NCI-H2107 treated with DMSO at 0.1 percent for 48 hours (cell line): ENCODE measurements around the gene CAD.
"Not testable (repeated sequence)": the region's sequence is repeated elsewhere in the genome, so short reads cannot be mapped to it uniquely, and the experiment has no call there.

Source experiments
- DNase-seq: peaks from one replicate; lab custom pipeline; 2025; ENCODE audit not compliant: unreplicated experiment; lab: John Stamatoyannopoulos, UW

CAD gene

GRCh38 chr2:27251766-27252165, 34.6 kb downstream of the CAD start:
- DNase-seq: no peak

DNA sequence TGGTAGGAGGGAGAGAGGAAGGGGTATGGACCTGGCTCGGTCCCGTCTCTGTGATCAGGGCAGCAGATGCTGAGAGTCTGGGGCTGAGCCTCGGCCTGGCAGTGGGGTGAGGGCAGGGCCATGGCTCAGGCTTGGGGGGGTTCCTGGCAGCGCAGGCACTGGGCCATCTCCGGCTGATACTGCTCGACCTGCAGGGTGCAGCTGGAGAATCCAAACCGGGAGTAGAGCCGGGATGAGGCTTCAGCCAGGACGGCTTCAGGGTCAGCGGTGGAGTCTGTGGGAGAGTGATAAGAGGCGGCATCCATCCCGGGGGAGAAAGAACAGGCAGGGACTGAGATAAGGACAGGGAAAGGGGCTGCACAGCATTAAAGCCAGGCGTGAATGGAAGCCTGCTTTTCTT, 38.0 kb downstream of the CAD start:
- DNase-seq: no peak

DNA sequence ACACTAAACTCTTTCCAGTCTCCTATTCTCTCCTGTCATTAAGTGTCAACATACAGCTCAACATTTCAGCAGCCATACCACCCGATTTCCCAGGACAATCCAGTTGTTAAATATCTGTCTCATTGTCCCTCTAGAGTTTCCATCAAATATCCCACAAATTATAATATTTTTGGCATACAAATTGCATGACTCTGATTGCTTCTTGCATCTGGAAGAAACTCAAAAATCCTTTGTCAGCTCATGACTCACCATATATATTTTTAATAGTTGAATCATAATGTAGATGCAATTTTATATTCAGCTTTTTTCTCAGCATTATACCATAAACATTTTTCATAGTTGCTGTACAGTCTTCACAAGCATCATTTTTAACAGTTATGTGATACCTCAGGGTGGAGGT, 38.5 kb downstream of the CAD start:
- no peak for DNase-seq

DNA sequence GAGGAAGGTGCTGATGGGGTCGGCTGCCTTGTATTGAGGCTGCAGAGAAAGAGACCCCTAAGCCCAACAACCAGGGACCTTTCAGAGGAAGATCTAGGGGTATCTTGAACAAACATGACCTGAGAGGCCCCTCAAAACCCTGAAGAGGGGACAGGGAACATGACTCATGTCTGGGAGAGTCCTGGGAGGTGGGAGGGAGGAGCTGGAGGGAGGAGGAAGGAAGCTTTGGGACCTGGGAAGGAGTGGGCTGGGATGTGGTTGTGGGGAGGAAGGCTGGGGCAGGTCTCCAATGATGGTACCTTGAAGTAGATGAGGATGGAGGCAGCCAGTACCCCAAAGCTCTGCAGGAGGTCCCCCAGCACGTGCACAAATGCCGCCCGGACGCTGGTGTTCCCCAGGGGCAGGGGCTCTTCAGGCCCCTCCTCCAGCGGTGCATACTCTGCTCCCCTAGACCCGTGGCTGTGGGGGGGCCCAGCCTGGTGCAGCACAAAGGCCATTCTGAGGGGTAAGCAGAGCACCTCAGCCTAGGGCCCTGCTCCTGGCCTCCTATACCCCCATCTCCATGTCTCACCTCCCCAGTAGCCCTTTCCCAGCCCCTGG, 39.8 kb downstream of the CAD start:
- DNase-seq: no peak

DNA sequence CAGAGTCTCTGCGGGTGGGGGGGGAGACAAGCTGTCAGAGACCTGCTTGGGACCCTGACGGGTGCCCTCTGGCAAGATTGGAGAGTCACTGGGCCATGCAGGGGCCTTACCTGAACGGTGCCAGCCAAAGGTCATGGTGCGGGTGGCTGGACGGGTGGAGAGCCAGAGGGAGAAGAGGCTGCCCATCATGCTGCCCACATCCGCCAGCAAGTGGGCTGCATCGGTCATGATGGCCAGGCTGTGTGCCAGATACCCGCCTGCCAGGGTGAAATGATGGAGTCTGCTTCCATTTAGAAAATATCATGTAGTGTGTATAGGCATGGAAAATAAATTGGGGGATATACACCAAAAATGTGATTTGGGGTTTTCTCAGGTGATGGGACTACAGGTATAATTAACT, 40.9 kb downstream of the CAD start:
- no peak for DNase-seq

GRCh38 chr2:27261241-27261925, 44.2 kb downstream of the CAD start:
- DNase-seq: no peak

- no peak for DNase-seq
Measured at GRCh38 chr2:27261926-27262298, 44.7 kb downstream of the CAD start.

GRCh38 chr2:27262379-27263286, 45.5 kb downstream of the CAD start, which contains the start of gene SLC30A3:
Gene SLC30A3 (minus strand): TSS chr2:27263047. CDS start chr2:27262906, 141 bp downstream.
- DNase-seq: no peak

DNA sequence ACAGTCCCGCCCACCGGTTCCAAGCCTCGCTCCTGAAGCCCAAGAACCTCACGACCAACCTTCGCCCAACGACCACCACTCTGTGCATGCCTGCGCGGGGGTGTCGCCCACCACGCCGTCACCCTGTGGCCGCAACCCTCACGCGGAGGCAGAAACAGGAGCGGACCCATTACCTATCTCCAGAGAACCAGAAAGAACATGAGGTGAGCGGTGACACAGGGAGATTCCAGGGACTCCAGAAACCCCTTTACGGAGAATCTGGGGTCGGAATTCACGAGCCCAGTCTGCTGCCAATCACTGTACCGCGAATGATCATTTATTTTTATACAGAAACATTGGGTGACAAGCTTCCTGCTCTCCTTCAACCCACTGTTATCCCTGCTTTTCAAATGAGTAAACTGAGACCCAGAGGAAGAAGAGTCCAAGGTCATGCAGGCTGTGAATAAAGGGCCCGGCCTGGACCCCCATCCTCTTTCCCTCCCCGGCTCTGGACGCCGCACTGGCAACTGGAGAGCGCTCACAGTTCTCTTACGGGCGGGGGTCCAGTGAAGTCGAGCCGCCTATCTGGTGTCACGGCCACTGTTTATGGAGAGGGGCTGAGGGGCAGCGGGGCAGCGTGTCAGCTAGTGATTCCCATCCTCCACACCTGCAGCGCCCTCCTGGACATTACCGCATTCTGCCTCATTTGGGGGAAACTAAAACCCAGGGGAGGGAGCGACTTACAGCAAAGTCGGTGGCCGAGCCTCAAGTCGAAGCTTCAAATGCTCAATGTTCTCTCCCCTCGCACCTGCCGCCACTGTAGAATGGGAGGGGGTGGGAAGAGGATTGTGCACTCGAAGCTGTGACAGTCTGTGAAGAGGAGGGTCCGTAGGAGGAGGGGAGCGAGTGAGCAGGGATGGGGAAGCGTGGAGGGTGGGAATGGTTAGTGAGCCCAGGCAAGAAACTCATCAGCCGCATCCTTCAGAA, 46.4 kb downstream of the CAD start:
- DNase-seq: no peak

DNA sequence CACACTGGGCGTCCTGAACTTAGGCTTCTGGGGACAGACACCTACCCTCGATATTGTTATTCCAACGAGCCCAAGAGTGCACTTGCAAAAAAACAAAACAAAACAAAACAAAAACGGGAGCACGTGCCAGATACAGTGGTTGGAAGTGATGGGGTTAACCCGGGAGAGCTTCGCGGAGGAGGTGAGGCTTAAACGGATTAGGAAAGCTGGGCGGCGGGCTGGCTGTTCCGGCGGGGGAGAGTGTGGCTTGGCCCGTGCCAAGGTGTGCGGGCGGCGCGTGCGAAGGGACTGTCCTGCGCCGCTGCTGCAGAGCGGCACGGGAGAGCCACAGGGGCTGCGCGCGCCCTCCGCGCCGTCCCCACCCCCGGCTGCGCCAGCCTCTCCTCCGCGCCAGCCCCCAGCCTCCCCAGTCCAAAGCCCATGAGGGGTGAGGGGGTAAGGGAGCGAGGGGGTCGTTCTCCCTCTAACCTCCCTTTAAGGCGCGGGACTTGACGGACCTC, 47.1 kb downstream of the CAD start:
- DNase-seq: no peak

DNA sequence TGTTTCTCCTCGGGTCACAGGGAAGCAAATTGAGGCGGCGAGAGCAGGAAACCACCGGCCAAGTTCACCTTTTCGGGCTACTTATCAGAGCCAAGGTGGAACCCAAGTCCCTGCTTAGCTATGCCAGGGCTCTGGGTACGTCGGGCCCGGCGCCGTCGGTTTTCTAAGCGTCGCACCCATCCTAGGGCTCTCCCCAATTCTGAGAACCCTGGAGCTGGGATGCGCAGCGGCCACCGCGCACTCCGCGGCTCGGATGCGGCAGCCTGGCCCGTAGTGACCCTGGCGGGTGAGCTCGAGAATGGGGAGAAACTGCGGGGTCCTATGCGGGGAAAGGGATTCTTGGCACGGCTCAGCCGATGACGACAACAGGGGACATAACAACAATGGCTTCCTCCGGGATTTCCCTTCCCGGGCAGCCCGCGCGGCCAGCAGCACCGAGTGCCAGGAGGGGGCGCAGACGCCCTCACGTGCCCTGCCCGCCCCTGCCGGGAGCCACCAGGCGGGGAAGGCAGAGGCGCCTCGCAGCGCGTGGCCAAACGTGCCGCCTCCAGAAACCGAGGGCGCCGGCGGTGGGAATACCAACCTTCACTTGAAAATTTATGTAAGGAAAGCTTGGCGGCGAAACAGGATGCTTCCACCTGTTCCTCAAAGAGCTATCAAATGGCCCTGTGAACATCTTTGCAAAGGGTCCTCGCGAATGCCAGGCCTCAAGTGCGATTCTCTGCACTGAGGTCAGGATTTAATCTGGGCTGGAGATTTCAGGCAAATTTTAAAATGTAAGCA, 47.8 kb downstream of the CAD start:
- peak; percentile 56 for DNase-seq

GRCh38 chr2:27265536-27265870, 48.3 kb downstream of the CAD start:
- DNase-seq: no peak

DNA sequence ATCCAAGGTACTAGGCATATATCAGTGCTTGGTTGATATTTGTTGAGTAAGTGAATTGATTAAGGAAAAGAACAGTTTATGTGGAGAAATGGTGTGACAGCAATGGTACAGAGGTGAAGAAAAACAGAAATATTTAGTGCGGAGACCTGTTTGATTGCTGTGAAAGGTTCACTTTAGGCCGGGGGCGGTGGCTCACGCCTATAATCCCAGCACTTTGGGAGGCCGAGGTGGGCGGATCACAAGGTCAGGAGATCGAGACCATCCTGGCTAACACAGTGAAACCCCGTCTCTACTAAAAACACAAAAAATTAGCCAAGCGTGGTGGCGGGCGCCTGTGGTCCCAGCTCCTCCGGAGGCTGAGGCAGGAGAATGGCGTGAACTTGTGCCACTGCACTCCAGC, 51.1 kb downstream of the CAD start:
- DNase-seq: not testable (repeated sequence)

DNA sequence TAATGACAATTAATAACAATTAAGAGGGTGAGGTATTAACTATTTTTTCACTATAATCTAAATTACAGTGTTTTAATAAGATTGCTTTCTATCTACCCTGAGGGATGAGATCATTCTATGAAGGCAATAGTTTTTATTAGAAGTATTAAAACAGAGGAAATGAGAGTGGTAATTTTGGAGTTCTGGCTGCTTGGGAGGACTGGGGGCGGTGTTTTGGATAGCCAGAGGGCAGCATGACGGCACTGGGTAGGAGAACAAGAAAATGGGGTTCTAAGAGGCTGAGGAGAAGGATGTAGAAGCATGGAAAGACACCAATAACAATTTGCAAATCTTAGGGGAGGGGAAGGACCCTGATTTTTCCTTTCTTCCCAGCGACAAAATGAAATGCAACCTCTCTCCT, 53.0 kb downstream of the CAD start:
- DNase-seq: no peak

- no peak for DNase-seq
Measured at GRCh38 chr2:27270670-27271069, 53.5 kb downstream of the CAD start.

DNA sequence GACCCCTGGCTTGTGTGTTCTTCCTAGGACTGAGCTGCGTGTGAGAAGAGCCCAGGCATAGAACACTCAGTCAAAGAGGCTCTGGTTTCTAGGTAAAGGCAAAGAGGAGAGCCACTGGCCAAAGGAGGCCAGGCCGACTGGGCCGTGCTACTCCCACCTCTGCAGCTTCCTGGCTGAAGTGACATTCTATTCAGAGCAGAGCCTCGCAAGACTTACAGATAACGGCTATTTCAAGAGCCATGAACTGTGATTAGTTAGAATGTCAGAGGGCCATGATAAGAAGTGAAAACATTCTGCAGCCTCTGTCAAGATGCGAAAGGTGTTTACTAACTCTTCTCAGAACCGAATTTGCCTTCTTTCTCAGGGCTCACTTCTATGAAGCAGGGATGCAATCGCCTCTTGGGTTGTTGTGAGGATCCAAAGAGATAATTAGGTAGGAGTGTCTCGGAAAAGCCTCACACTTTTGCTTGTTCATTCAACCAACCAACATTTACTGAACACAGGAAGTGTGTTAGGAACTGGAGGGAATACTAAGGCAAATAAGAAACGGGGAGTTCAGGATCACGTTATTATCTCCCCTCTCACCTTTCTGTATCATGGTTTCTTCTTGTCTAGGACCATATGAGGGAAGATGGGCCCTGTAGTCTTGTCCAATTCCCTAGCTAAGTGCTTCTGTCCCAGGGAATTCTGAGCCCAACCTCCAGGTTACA, 54.6 kb downstream of the CAD start:
- DNase-seq: no peak

DNA sequence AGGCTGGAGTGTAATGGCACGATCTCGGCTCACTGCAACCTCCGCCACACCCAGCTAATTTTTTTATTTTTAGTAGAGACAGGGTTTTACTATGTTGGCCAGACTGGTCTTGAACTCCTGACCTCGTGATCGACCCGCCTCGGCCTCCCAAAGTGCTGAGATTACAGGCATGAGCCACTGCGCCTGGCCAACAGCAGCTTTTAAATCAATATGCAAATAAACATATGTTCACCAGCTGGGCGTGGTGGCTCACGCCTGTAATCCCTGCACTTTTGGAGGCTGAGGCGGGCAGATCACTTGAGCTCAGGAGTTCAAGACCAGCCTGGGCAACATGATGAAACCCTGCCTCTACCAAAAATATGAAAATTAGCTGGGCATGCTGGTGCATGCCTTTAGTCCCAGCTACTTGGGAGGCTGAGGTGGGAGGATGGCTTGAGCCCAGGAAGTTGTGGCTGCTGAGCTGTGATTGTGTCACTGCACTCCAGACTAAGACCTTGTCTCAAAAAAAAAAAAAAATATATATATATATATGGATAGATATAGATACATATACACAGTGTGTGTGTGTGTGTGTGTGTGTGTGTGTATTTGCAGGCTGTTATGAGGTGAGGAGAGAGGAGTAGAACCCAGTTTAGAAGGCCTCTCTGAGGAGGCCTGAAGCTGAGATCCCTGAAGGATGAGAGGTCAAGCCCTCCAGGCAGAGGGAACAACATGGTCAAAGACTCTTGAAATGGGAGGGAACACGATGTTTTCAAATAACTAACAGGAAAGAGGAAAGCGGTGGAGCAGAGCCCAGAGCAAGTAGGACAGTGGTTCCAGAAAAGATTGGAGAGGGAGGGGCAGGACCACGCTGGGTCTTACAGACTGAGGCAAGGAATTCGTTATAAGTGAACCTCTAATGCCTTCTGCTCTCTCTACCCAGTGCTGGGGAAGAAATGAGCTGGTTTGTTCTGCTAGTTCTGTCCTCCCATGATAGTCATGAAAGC, 55.7 kb downstream of the CAD start:
- DNase-seq: not testable (repeated sequence)
